ENCODE measurements around the gene RAB30.

The RAB30 gene

DNA sequence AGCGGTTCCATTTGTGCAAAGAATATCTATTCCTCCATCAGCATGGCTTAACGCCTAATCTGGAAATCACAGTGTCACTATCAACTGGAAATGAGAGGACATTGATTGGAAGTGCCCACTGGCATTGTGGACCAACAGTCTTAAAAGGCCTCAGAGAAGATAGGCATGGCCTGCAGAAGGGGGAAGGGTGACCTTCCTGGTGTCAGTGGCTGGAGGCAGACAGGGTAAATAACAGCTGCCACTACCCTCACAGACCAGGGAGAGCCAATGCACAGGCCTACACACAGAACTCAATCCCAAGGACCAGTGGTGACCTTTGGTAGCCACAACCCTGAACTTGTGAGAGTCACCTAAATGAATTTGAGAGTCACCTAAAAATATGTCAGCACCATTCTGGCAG lies 134.1 kb downstream of the RAB30 start:
- TF ChIP-seq, protein P1, sequence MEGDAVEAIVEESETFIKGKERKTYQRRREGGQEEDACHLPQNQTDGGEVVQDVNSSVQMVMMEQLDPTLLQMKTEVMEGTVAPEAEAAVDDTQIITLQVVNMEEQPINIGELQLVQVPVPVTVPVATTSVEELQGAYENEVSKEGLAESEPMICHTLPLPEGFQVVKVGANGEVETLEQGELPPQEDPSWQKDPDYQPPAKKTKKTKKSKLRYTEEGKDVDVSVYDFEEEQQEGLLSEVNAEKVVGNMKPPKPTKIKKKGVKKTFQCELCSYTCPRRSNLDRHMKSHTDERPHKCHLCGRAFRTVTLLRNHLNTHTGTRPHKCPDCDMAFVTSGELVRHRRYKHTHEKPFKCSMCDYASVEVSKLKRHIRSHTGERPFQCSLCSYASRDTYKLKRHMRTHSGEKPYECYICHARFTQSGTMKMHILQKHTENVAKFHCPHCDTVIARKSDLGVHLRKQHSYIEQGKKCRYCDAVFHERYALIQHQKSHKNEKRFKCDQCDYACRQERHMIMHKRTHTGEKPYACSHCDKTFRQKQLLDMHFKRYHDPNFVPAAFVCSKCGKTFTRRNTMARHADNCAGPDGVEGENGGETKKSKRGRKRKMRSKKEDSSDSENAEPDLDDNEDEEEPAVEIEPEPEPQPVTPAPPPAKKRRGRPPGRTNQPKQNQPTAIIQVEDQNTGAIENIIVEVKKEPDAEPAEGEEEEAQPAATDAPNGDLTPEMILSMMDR (IDR thresholded peaks at IDR 0.05; ENCODE audit: insufficient read depth, low read length, poor library complexity, severe bottlenecking) = no peak
- no peak for DNase-seq (ENCODE audit: extremely low read depth, insufficient read length)
- H3K36me3 ChIP-seq (ENCODE audit: control insufficient read depth, insufficient read depth, low read length) = no peaks in the 10 kb centered on the region

DNA sequence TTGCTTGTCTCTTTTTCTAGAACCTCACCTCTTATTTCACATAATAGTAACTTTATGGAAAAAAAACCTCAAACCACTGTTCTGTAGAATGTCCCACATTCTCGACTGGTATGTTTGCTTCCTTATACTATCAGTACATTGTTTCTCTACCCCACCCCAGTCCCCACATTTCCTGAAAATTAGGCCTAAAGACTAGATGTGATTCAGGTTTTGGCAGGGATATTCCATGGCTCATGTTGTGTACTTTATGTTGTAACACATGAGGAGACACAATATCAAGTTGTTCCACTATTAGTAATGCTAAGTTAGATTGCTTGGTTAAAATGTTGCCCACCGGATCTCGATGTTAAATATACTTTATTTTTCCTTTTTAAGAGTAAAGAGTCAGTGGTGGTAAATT lies 135.4 kb downstream of the RAB30 start:
- no peak overlapping the region for H3K4me3 ChIP-seq (replicated peaks; ENCODE audit: low read depth, low read length)
- TF ChIP-seq, protein P1 (IDR thresholded peaks at IDR 0.05; ENCODE audit: insufficient read depth, low read length, poor library complexity, severe bottlenecking) = no peak
- H3K36me3 ChIP-seq (ENCODE audit: control insufficient read depth, insufficient read depth, low read length) = no peaks in the 10 kb centered on the region
- no peak for DNase-seq (ENCODE audit: extremely low read depth, insufficient read length)
- no peaks in the 10 kb centered on the region for H3K27me3 ChIP-seq (replicated peaks; ENCODE audit: control insufficient read depth, insufficient read depth, low read length)

More for the DNA sequence above, 134.1 kb downstream of the RAB30 start:
- no peaks in the 10 kb centered on the region for H3K27me3 ChIP-seq (replicated peaks; ENCODE audit: control insufficient read depth, insufficient read depth, low read length)
- no peak overlapping the region for H3K4me3 ChIP-seq (replicated peaks; ENCODE audit: low read depth, low read length)

DNA sequence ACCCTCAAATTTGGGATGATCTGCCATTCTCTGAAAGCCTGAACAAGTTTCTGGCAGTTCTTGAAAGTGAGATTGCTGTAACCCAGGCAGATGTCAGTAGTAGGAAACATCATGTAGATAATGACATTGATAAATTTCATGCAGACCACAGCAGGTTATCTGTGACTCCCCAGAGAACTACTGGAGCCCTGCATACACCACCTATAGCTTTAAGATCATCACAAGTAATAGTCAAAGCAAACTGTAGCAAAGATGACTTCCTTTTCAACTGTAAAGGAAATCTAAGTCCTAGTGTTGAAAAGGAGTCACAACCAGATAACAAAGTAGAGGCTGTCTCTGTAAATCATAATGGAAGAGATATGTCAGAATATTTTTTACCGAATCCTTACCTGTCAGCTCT lies 139.1 kb downstream of the RAB30 start:
- Histone ChIP-seq H3K36me3 (ENCODE audit: control insufficient read depth, insufficient read depth, low read length) (no peaks in the 10 kb centered on the region), H3K4me3 (replicated peaks; ENCODE audit: low read depth, low read length) (no peak overlapping the region), H3K27me3 (replicated peaks; ENCODE audit: control insufficient read depth, insufficient read depth, low read length) (no peaks in the 10 kb centered on the region)
- TF ChIP-seq, protein P1 (IDR thresholded peaks at IDR 0.05; ENCODE audit: insufficient read depth, low read length, poor library complexity, severe bottlenecking) = no peak
- no peak for DNase-seq (ENCODE audit: extremely low read depth, insufficient read length)

DNA sequence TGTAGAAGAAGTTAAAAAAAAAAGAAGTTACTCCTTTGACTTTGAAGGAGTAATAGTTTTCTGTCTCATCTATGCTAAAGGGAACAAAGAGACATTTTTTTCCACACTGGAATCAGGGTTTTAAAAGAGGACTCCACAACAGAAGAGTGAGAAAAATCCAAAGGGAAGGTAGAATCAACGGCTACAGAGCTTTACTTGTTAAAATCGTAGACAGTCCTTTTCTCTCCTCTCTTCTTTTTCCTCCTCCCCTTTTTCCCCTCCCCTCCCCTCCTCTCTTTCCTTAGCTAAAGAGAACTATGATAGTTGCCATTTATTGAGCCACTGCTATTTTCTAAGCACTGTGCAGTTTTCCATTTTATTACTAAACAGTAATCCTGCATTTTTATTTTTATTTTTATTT lies 141.0 kb downstream of the RAB30 start:
- Histone ChIP-seq H3K27me3 (replicated peaks; ENCODE audit: control insufficient read depth, insufficient read depth, low read length) (no peaks in the 10 kb centered on the region), H3K4me3 (replicated peaks; ENCODE audit: low read depth, low read length) (no peak overlapping the region), H3K36me3 (ENCODE audit: control insufficient read depth, insufficient read depth, low read length) (no peaks in the 10 kb centered on the region)
- no peak for DNase-seq (ENCODE audit: extremely low read depth, insufficient read length)
- TF ChIP-seq, protein P1 (IDR thresholded peaks at IDR 0.05; ENCODE audit: insufficient read depth, low read length, poor library complexity, severe bottlenecking) = no peak

DNA sequence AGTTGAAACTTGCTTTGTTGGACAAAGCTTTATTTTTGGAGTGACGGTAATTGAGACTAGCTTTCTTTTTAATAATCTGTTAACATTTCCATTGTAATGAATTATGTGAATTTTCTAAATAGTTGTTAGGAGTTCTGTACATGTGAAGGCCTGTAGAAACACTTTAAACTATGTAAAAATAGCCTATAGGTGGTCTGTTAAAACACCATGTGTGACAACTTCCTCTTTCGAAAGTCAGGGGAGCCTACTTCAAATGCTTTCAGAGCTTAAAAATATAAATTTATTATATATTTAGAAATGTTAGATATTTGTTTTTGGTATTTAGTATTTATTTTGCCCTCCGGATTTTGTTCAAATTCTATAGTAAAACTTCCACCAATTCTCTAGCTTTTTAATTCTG lies 141.5 kb downstream of the RAB30 start:
- no peaks in the 10 kb centered on the region for H3K36me3 ChIP-seq (ENCODE audit: control insufficient read depth, insufficient read depth, low read length)
- no peak overlapping the region for H3K4me3 ChIP-seq (replicated peaks; ENCODE audit: low read depth, low read length)
- TF ChIP-seq, protein P1 (IDR thresholded peaks at IDR 0.05; ENCODE audit: insufficient read depth, low read length, poor library complexity, severe bottlenecking) = no peak
- DNase-seq (ENCODE audit: extremely low read depth, insufficient read length) = no peak
- no peaks in the 10 kb centered on the region for H3K27me3 ChIP-seq (replicated peaks; ENCODE audit: control insufficient read depth, insufficient read depth, low read length)

DNA sequence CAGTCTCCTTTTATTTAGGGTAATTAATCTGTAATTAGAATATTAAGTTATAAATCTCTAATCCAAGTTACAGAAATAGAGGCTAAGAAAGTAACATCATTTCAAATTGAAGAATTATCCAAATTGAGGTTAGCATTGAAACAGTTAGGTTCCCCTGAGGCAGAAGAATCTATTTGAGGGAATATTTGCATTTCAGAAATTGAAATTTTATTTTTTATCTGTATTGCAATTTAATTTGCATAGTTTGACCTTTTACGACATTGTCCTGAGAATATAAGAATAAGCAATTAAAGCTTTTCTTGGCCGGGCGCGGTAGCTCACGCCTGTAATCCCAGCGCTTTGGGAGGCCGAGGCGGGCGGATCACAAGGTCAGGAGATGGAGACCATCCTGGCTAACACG lies 142.6 kb downstream of the RAB30 start:
- TF ChIP-seq, protein P1 (IDR thresholded peaks at IDR 0.05; ENCODE audit: insufficient read depth, low read length, poor library complexity, severe bottlenecking) = no peak
- no peak overlapping the region for H3K4me3 ChIP-seq (replicated peaks; ENCODE audit: low read depth, low read length)
- H3K27me3 ChIP-seq (replicated peaks; ENCODE audit: control insufficient read depth, insufficient read depth, low read length) = no peaks in the 10 kb centered on the region
- DNase-seq (ENCODE audit: extremely low read depth, insufficient read length) = no peak
- H3K36me3 ChIP-seq (ENCODE audit: control insufficient read depth, insufficient read depth, low read length) = no peaks in the 10 kb centered on the region; the same call in 1 of the 2 replicates

All from GM06990 (cell line).